Left renal cortex interstitium (tissue), 4 donors: ENCODE measurements around the gene SIRT4. TPM values are rescaled to one million over a fixed set of nuclear protein-coding genes. Genes with fewer than 3 reads are reported as not detected.
"Not testable (repeated sequence)": the region's sequence is repeated elsewhere in the genome, so short reads cannot be mapped to it uniquely, and the experiment has no call there.

Experiments
- DNase-seq, 4 donors: peaks; one replicate each; pipeline ENCODE4 v3.0.0-alpha.2; 2013; ENCODE audit warnings: low read depth in 4 of 4, low spot score in 2 of 4, missing footprints in 1 of 4
- polyA plus RNA-seq, 4 donors: library from polyadenylated mRNA; unstranded; fragments of 120-200 nt; gene quantifications; one replicate each; pipeline ENCODE4 v1.2.1, GENCODE V29; 2013; ENCODE audit not compliant: insufficient read length in 4 of 4

The SIRT4 gene
- polyA plus RNA-seq, 4 donors, result 3.0 to 4.6 (median 4.4) TPM

- DNase-seq, result no peak
These were observed 29.9 kb downstream of the SIRT4 start for GRCh38 chr12:120332041-120332440.

- DNase-seq, result no peak
These were observed 30.4 kb downstream of the SIRT4 start for GRCh38 chr12:120332523-120332922.

GRCh38 chr12:120335447-120335846 is 33.3 kb downstream of the SIRT4 start:
- not testable (repeated sequence) for DNase-seq

GRCh38 chr12:120336392-120336791 is 34.3 kb downstream of the SIRT4 start:
- DNase-seq, result not testable (repeated sequence)

GRCh38 chr12:120337730-120338129 is 35.6 kb downstream of the SIRT4 start:
- DNase-seq, result no peak

- DNase-seq, result no peak
These were observed 37.1 kb downstream of the SIRT4 start for GRCh38 chr12:120339256-120339655.

- DNase-seq, result peak in 1 of 4 donors; percentile 38
These were observed 40.3 kb downstream of the SIRT4 start for GRCh38 chr12:120342175-120343038.

GRCh38 chr12:120343039-120343537 is 41.0 kb downstream of the SIRT4 start:
- no peak for DNase-seq

- DNase-seq, result no peak
These were observed 41.6 kb downstream of the SIRT4 start for GRCh38 chr12:120343692-120344091.

GRCh38 chr12:120346031-120346430 is 43.9 kb downstream of the SIRT4 start:
- DNase-seq, result no peak

GRCh38 chr12:120346681-120347080 is 44.6 kb downstream of the SIRT4 start:
- DNase-seq, result no peak

- DNase-seq, result no peak
These were observed 45.6 kb downstream of the SIRT4 start for GRCh38 chr12:120347766-120348165.

- DNase-seq, result no peak
These were observed 48.6 kb downstream of the SIRT4 start for GRCh38 chr12:120350576-120351350.

- DNase-seq, result no peak
These were observed 50.0 kb downstream of the SIRT4 start for GRCh38 chr12:120352117-120352516.

- DNase-seq, result no peak
These were observed 51.0 kb downstream of the SIRT4 start for GRCh38 chr12:120353136-120353535.

- no peak for DNase-seq
These were observed 51.6 kb downstream of the SIRT4 start for GRCh38 chr12:120353556-120354317.

- no peak for DNase-seq
These were observed 54.5 kb downstream of the SIRT4 start for GRCh38 chr12:120356567-120357030.

- DNase-seq, result no peak
These were observed 55.0 kb downstream of the SIRT4 start for GRCh38 chr12:120357104-120357503.

GRCh38 chr12:120358412-120359100 is 56.4 kb downstream of the SIRT4 start:
- DNase-seq, result no peak

GRCh38 chr12:120359128-120359527 is 57.0 kb downstream of the SIRT4 start:
- DNase-seq, result no peak
